22Rv1 (cell line): Measurements from ENCODE around the gene NUP133.

Source experiments
- ZFX ChIP-seq: fragments of 450-650 bp; IDR thresholded peaks from 2 replicates; pipeline ENCODE4 v1.6.1; 2017; ENCODE audit warnings: antibody characterized with exemption, borderline replicate concordance
- TF ChIP-seq, protein P1 (sequence below): fragments of 450-650 bp; IDR thresholded peaks from 2 replicates; pipeline ENCODE4 v1.5.1; 2017; ENCODE audit warnings: mild to moderate bottlenecking

DNA sequence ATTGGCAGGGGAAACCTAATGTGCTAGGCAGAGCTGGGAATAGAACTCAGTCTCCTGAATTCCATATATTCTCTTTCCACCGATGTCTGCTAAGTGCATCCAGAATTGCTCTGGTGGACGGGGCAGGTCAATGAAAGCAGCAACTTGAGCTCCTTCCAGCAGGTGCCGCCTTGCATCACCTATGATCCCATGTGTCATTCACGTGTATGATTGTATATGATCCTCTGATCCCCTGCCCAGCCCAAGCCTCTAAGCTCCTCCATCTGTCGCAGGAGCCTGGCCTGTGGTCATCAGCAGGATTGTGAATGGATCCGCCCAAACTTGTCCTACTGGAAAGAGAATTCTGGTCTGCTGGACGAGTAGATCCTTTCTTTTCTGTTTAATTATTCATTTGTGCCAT is 87.4 kb downstream of the NUP133 start:
- TF ChIP-seq, protein P1, sequence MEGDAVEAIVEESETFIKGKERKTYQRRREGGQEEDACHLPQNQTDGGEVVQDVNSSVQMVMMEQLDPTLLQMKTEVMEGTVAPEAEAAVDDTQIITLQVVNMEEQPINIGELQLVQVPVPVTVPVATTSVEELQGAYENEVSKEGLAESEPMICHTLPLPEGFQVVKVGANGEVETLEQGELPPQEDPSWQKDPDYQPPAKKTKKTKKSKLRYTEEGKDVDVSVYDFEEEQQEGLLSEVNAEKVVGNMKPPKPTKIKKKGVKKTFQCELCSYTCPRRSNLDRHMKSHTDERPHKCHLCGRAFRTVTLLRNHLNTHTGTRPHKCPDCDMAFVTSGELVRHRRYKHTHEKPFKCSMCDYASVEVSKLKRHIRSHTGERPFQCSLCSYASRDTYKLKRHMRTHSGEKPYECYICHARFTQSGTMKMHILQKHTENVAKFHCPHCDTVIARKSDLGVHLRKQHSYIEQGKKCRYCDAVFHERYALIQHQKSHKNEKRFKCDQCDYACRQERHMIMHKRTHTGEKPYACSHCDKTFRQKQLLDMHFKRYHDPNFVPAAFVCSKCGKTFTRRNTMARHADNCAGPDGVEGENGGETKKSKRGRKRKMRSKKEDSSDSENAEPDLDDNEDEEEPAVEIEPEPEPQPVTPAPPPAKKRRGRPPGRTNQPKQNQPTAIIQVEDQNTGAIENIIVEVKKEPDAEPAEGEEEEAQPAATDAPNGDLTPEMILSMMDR, result peak; percentile 49
- TF ChIP-seq ZFX, result no peak
